Spleen (tissue), 7 donors: ENCODE measurements around the gene PRSS57.

Experiments used
- POLR2A ChIP-seq, 3 donors: fragments of 450-650 bp; IDR thresholded peaks; one replicate each; pipeline ENCODE4 v1.5.1; 2017; ENCODE audit warnings: antibody characterized with exemption in 3 of 3, mild to moderate bottlenecking in 1 of 3
- POLR2AphosphoS5 ChIP-seq, 3 donors: sonication (generic); formaldehyde crosslinking; IDR thresholded peaks; one replicate each; pipeline ENCODE4 v1.5.1; 2017; ENCODE audit warnings: antibody characterized with exemption in 3 of 3
- TF ChIP-seq, protein P1 (sequence below), 11 experiments: fragments of 200-600 bp in 7 of 11; fragments of 450-650 bp in 4 of 11; sonication (generic) in 4 of 11; IDR thresholded peaks in 8 of 11; conservative IDR thresholded peaks in 3 of 11; 1 replicate in 7 of 11; 2 replicates in 4 of 11; pipeline versions ENCODE4 v1.4.0 to v1.8.0; 2016 to 2021; ENCODE audit warnings: antibody characterized with exemption in 11 of 11, inconsistent platforms in 4 of 11, mild to moderate bottlenecking in 1 of 11
- donor health status: DM: no; HTN: no; CAD: no; lungs with moderate emphysema.
- donor health status: DM: no; HTN: no; CAD: no.
- donor health status: DM: no; HTN: no; CAD: no.

DNA sequence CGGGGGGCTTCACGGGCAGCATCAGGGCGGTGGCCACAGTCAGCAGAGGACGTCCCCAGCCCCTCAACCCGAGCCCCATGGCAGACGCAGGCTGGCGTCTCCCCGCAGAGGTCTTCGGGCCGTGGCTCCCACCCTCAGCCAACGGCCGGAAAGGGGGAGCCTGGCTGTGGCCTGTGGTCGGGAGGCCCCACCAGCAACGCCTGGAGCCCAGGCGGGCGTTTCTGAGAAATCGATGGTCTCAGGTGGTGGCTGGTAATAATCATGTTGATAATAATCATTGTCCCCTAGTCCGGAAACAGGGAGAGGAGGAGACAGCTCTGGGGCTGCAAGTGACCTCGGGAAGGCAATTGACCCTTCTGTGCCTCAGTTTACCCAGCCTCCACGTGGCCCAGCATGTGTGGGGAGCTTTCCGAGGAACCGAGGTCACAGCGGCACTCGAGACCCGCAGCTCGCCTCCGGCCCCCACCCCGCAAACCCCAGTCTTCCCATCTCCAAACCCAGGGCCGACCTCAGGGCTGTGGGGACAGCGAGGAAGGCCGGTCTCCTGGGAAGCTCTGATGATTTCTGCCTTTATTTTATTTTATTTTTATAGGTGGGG, at the start of gene PRSS57:
- TF ChIP-seq POLR2AphosphoS5 (IDR thresholded peaks at IDR 0.05) (no peak), POLR2A (IDR thresholded peaks at IDR 0.05) (no peak)
- TF ChIP-seq, protein P1, sequence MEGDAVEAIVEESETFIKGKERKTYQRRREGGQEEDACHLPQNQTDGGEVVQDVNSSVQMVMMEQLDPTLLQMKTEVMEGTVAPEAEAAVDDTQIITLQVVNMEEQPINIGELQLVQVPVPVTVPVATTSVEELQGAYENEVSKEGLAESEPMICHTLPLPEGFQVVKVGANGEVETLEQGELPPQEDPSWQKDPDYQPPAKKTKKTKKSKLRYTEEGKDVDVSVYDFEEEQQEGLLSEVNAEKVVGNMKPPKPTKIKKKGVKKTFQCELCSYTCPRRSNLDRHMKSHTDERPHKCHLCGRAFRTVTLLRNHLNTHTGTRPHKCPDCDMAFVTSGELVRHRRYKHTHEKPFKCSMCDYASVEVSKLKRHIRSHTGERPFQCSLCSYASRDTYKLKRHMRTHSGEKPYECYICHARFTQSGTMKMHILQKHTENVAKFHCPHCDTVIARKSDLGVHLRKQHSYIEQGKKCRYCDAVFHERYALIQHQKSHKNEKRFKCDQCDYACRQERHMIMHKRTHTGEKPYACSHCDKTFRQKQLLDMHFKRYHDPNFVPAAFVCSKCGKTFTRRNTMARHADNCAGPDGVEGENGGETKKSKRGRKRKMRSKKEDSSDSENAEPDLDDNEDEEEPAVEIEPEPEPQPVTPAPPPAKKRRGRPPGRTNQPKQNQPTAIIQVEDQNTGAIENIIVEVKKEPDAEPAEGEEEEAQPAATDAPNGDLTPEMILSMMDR (IDR thresholded peaks at IDR 0.05 in 8 of 11, conservative IDR thresholded peaks at IDR 0.05 in 3 of 11): no peak
